Left lung (tissue), 10 donors: ENCODE data around the gene BCR. TPM values are rescaled to one million over a fixed set of nuclear protein-coding genes. Genes with fewer than 3 reads are reported as not detected.

Experiments
- ATAC-seq: fragments of 200-7000 bp; cut with Tn5 transposase; one replicate; pipeline ENCODE4 v1.9.1; 2020; ENCODE audit warnings: moderate library complexity
- DNase-seq, 4 donors: peaks; one replicate each; pipeline ENCODE4 v3.0.0-alpha.2; 2013 to 2020
- H3K27ac ChIP-seq, 2 donors: fragments of 200-600 bp; sonication (generic) in 1 of 2; one replicate each; pipeline versions ENCODE4 v1.5.0 to v1.8.0; 2020 to 2021
- H3K27me3 ChIP-seq, 2 donors: fragments of 200-600 bp; sonication (generic) in 1 of 2; one replicate each; pipeline versions ENCODE4 v1.5.0 to v1.8.0; 2020 to 2021
- H3K36me3 ChIP-seq, 2 donors: fragments of 200-600 bp; sonication (generic) in 1 of 2; one replicate each; pipeline versions ENCODE4 v1.5.0 to v1.8.0; 2020 to 2021
- H3K4me1 ChIP-seq, 2 donors: fragments of 200-600 bp; one replicate each; pipeline ENCODE4 v1.8.0; 2021
- H3K4me3 ChIP-seq, 2 donors: fragments of 200-600 bp; sonication (generic) in 1 of 2; one replicate each; pipeline versions ENCODE4 v1.5.0 to v1.8.0; 2020 to 2021; ENCODE audit warnings: mild to moderate bottlenecking in 1 of 2
- H3K9me3 ChIP-seq, 2 donors: fragments of 200-600 bp; sonication (generic) in 1 of 2; one replicate each; pipeline versions ENCODE4 v1.5.0 to v1.8.0; 2020 to 2021
- intact Hi-C, 2 donors: fragments of 100-400 bp; cut with DNase I; formaldehyde crosslinking; loops; one replicate each; pipeline versions ENCODE4 v1.11.2 to v1.14.2; 2022
- polyA plus RNA-seq, 6 donors: library from polyadenylated mRNA; unstranded; fragments of 120-200 nt; gene quantifications; one replicate each; pipeline ENCODE4 v1.2.1, GENCODE V29; 2013; ENCODE audit not compliant: insufficient read length in 6 of 6
- total RNA-seq, 2 donors: library from RNA; stranded (reverse); fragmentation: NEBNext Ultra II Directional; extraction: Animal tissue kit (Norgen Biotek cat#: 25700); gene quantifications; one replicate each; pipeline ENCODE4 v1.2.1, GENCODE V29; 2021
- TF ChIP-seq, protein P1 (sequence below), 2 donors: fragments of 200-600 bp; sonication (generic) in 1 of 2; IDR thresholded peaks; one replicate each; pipeline versions ENCODE4 v1.5.0 to v1.8.0; 2021; ENCODE audit warnings: antibody characterized with exemption in 2 of 2
- donor health status: DM: no; HTN: yes; CAD: no.
- donor health status: DM: no; HTN: no; CAD: no.

BCR gene
- total and polyA plus RNA-seq, 8 donors, result 41.1 to 70.4 (median 48.9) TPM

DNA sequence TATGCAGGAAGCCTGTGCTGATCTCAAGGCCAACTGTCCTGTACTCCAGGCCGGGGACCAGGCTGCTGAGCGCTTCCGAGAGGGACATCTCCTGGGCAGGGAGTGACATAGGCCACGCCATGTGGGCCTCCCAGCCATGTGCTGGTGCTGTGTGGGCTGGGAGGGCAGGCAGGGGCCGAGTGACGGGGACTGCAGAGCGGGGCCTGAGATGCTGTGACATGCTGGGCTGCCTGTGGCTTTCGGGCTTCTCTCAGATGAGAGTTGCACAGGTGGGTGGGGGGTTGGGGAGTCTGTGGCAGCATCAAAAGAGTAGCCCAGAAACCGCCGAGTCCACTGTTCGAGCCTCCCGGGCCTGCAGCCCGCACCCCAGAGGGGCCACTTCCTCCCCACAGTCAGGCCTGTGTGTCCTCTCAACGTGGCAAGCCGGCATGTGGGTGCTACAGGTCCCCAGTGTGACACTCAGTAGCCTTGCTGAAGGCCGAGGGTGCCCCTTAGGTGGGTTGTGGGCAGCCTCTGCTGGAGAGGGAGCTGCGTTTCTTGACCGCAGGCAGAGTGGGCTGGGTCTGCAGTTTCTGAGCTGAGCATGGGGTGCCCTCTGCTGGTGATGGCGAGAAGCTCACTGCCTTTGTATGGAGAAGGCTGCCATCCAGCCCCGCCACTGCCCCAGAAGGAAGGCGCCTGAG, 101.2 kb downstream of the BCR start:
- TF ChIP-seq, protein P1, sequence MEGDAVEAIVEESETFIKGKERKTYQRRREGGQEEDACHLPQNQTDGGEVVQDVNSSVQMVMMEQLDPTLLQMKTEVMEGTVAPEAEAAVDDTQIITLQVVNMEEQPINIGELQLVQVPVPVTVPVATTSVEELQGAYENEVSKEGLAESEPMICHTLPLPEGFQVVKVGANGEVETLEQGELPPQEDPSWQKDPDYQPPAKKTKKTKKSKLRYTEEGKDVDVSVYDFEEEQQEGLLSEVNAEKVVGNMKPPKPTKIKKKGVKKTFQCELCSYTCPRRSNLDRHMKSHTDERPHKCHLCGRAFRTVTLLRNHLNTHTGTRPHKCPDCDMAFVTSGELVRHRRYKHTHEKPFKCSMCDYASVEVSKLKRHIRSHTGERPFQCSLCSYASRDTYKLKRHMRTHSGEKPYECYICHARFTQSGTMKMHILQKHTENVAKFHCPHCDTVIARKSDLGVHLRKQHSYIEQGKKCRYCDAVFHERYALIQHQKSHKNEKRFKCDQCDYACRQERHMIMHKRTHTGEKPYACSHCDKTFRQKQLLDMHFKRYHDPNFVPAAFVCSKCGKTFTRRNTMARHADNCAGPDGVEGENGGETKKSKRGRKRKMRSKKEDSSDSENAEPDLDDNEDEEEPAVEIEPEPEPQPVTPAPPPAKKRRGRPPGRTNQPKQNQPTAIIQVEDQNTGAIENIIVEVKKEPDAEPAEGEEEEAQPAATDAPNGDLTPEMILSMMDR (IDR thresholded peaks at IDR 0.05), result peak; percentile 87 to 93
- intact Hi-C loops, result loop anchor here (2.0 to 5.0 kb wide), 2 partner anchors 103 to 104 kb away; no protein-coding TSS in a partner anchor
- peak overlapping the region; percentile 70 to 71 for H3K27ac ChIP-seq
- peaks cover 23 to 44% of the 10 kb centered on the region in 2 donors for H3K4me1 ChIP-seq
- H3K4me3 ChIP-seq, result no peak overlapping the region
- no peaks in the 10 kb centered on the region for H3K27me3 ChIP-seq
- DNase-seq, result peak; percentile 70 to 92 (median 84)
- H3K9me3 ChIP-seq, result no peaks in the 10 kb centered on the region
- H3K36me3 ChIP-seq, result peaks cover 0 to 91% of the 10 kb centered on the region in 2 donors
- ATAC-seq, result peak; percentile 76

DNA sequence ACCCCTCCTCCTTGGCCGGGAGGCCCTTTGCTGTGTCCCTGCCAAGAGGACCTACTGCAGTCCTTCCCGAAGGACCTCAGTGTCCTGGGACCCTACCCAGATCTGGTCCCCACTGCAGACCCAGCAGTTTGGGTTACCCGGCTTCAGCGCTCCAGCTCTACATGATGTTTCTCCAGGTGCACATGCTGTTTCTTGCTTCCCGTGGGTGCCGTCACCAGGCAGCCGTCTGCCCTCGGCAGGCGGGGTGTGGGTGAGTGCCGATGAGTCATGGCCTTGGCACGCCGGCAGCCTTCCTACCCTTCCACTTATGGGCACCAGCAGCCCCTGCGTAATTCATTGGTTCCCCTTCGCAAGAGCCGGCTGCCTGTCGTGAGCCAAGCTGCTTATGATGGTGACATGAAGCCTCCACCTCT, 101.8 kb downstream of the BCR start:
- peak; percentile 77 for ATAC-seq
- Histone ChIP-seq H3K36me3 (peaks cover 0 to 91% of the 10 kb centered on the region in 2 donors), H3K4me1 (peaks cover 23 to 44% of the 10 kb centered on the region in 2 donors), H3K4me3 (no peak overlapping the region), H3K9me3 (no peaks in the 10 kb centered on the region), H3K27ac (peak overlapping the region; percentile 71 to 75), H3K27me3 (no peaks in the 10 kb centered on the region)
- peak in 2 of 4 donors; percentile 88 to 93 for DNase-seq
- intact Hi-C loops, result loop anchor here in 1 of 2 donors (5.0 kb wide), 1 partner anchor 105 kb away; no protein-coding TSS in a partner anchor
- TF ChIP-seq, protein P1 (IDR thresholded peaks at IDR 0.05), result peak in 1 of 2 donors; percentile 59

DNA sequence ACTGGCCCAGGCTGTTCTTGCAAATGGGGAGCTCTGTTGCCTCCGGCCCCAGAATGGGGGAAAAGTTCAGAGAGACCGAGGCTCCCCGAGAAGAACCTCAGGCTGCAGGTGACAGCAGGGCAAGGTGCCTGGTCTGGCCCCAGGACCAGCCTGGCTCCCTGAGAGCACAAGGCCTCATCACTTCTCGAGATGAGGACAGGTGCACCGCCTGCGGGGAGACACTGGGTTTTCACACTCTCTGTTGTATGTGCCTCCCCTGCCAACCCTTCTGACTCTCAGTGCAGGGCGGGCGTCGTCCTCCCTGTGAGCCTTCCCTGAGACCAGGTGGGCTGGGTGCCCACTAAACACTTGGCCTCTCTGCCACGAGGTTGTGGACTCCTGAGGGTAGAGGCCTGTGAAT, 102.2 kb downstream of the BCR start:
- Histone ChIP-seq H3K4me1 (peaks cover 23 to 44% of the 10 kb centered on the region in 2 donors), H3K27me3 (no peaks in the 10 kb centered on the region), H3K36me3 (peaks cover 0 to 91% of the 10 kb centered on the region in 2 donors), H3K9me3 (no peaks in the 10 kb centered on the region), H3K27ac (peak overlapping the region; percentile 71 to 75), H3K4me3 (no peak overlapping the region)
- TF ChIP-seq, protein P1 (IDR thresholded peaks at IDR 0.05), result no peak
- DNase-seq (peak in 1 of 4 donors; percentile 74), ATAC-seq (no peak)
- intact Hi-C loops, result loop anchor here in 1 of 2 donors (5.0 kb wide), 1 partner anchor 105 kb away; no protein-coding TSS in a partner anchor

DNA sequence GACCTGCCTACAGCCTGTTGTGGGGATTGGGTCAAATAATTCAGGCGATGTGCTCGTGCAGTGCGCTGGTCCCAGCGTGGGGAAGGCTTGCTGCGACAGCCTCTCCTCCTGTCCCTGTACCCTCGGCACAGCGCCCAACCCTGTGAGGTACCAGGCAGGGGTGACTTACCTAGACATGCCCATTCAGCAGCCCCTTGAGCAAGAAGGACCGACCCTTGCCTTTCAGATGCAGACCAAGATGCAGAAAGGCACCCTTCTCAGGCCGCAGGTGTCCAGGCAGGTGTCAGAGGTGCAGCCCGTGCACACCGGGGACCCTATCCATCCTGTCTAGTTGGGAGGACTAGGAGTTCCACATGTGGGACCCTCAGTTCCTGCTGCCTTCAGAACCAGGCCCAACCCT, 102.7 kb downstream of the BCR start:
- TF ChIP-seq, protein P1 (IDR thresholded peaks at IDR 0.05), result no peak
- DNase-seq (no peak), ATAC-seq (no peak)
- Histone ChIP-seq H3K9me3 (no peaks in the 10 kb centered on the region), H3K27ac (peak overlapping the region; percentile 71 to 75), H3K4me1 (peaks cover 23 to 42% of the 10 kb centered on the region in 2 donors), H3K36me3 (peaks cover 0 to 91% of the 10 kb centered on the region in 2 donors), H3K4me3 (no peak overlapping the region), H3K27me3 (no peaks in the 10 kb centered on the region)
- intact Hi-C loops, result loop anchor here in 1 of 2 donors (5.0 kb wide), 1 partner anchor 106 kb away; no protein-coding TSS in a partner anchor
